ENCODE measurements around the gene SCMH1.
"Not testable (repeated sequence)": the region's sequence is repeated elsewhere in the genome, so short reads cannot be mapped to it uniquely, and the experiment has no call there.

The SCMH1 gene

GRCh38 chr1:41200728-41201127, 41.4 kb downstream of the SCMH1 start:
- no peak for FAIRE-seq

GRCh38 chr1:41199375-41199774, 42.7 kb downstream of the SCMH1 start:
- no peak for FAIRE-seq

GRCh38 chr1:41192456-41193178, 49.5 kb downstream of the SCMH1 start:
- FAIRE-seq: no peak

GRCh38 chr1:41184446-41184845, 57.7 kb downstream of the SCMH1 start:
- no peak for FAIRE-seq

GRCh38 chr1:41178230-41178629, 63.9 kb downstream of the SCMH1 start:
- not testable (repeated sequence) for FAIRE-seq

GRCh38 chr1:41175546-41175945, 66.6 kb downstream of the SCMH1 start:
- no peak for FAIRE-seq

- no peak for FAIRE-seq
These were observed 67.9 kb downstream of the SCMH1 start for GRCh38 chr1:41174170-41174569.

- FAIRE-seq: no peak
These were observed 68.5 kb downstream of the SCMH1 start for GRCh38 chr1:41173651-41174050.

GRCh38 chr1:41171266-41171874, 70.7 kb downstream of the SCMH1 start:
- no peak for FAIRE-seq

- FAIRE-seq: no peak
These were observed 72.3 kb downstream of the SCMH1 start for GRCh38 chr1:41169799-41170180.

- no peak for FAIRE-seq
These were observed 72.9 kb downstream of the SCMH1 start for GRCh38 chr1:41169066-41169798.

GRCh38 chr1:41167667-41168066, 74.4 kb downstream of the SCMH1 start:
- no peak for FAIRE-seq

GRCh38 chr1:41164727-41165126, 77.4 kb downstream of the SCMH1 start:
- no peak for FAIRE-seq

- no peak for FAIRE-seq
These were observed 79.7 kb downstream of the SCMH1 start for GRCh38 chr1:41162441-41162840.

- FAIRE-seq: no peak
These were observed 80.3 kb downstream of the SCMH1 start for GRCh38 chr1:41161846-41162245.

GRCh38 chr1:41160498-41161110, 81.5 kb downstream of the SCMH1 start:
- FAIRE-seq: no peak

- FAIRE-seq: no peak
These were observed 83.1 kb downstream of the SCMH1 start for GRCh38 chr1:41158966-41159365.

- no peak for FAIRE-seq
These were observed 83.8 kb downstream of the SCMH1 start for GRCh38 chr1:41158147-41158875.

GRCh38 chr1:41155105-41155504, 87.0 kb downstream of the SCMH1 start:
- FAIRE-seq: no peak

GRCh38 chr1:41153750-41154274, 88.3 kb downstream of the SCMH1 start:
- FAIRE-seq: no peak

GRCh38 chr1:41152622-41153044, 89.5 kb downstream of the SCMH1 start:
- no peak for FAIRE-seq

- no peak for FAIRE-seq
These were observed 90.3 kb downstream of the SCMH1 start for GRCh38 chr1:41151846-41152245.

GRCh38 chr1:41149570-41149969, 92.5 kb downstream of the SCMH1 start:
- FAIRE-seq: no peak

Measured in TTC549 (cell line).